GM23338 (cell line): Measurements from ENCODE around the gene C22orf23. TPM values are rescaled to one million over a fixed set of nuclear protein-coding genes. Genes with fewer than 3 reads are reported as not detected.

Source experiments
- ATAC-seq: fragments of 200-7000 bp; cut with Tn5 transposase; 3 replicates; pipeline ENCODE4 v1.9.1; 2020
- DNase-seq: peaks from one replicate; pipeline ENCODE4 v3.0.0-alpha.2; 2015; ENCODE audit warnings: low spot score
- H2AFZ ChIP-seq: fragments of 200-600 bp; sonication (generic); 2 replicates; pipeline ENCODE4 v1.8.0; 2016; ENCODE audit warnings: antibody characterized with exemption, mild to moderate bottlenecking, moderate library complexity
- H3F3A ChIP-seq: fragments of 200-600 bp; sonication (generic); replicated peaks from 2 replicates; pipeline ENCODE4 v1.8.0; 2017; ENCODE audit warnings: antibody characterized with exemption, mixed run types, low read depth
- H3K27ac ChIP-seq: fragments of 200-600 bp; sonication (generic); 2 replicates; pipeline ENCODE4 v1.6.1; 2016; ENCODE audit warnings: low read depth
- H3K27me3 ChIP-seq: fragments of 200-600 bp; sonication (generic); 2 replicates; pipeline ENCODE4 v1.8.0; 2016; ENCODE audit warnings: mild to moderate bottlenecking, mixed run types, moderate library complexity; ENCODE audit not compliant: insufficient read depth
- H3K36me3 ChIP-seq: fragments of 200-600 bp; sonication (generic); 2 replicates; pipeline ENCODE4 v1.8.0; 2016; ENCODE audit warnings: mild to moderate bottlenecking; ENCODE audit not compliant: insufficient read depth
- H3K4me1 ChIP-seq: fragments of 200-600 bp; sonication (generic); 2 replicates; pipeline ENCODE4 v1.8.0; 2016; ENCODE audit warnings: mild to moderate bottlenecking, moderate library complexity; ENCODE audit not compliant: insufficient read depth
- H3K4me2 ChIP-seq: fragments of 200-600 bp; sonication (generic); 2 replicates; pipeline ENCODE4 v1.7.1; 2017; ENCODE audit warnings: mixed run types
- H3K4me3 ChIP-seq: fragments of 200-600 bp; sonication (generic); 2 replicates; pipeline ENCODE4 v1.6.1; 2016; ENCODE audit warnings: mixed run types
- H3K79me2 ChIP-seq: fragments of 200-600 bp; sonication (generic); replicated peaks from 2 replicates; pipeline ENCODE4 v1.8.0; 2017; ENCODE audit warnings: mild to moderate bottlenecking; ENCODE audit not compliant: insufficient read depth
- H3K9me2 ChIP-seq: fragments of 200-600 bp; sonication (generic); 2 replicates; pipeline ENCODE4 v1.8.0; 2017; ENCODE audit not compliant: insufficient read depth
- H4K20me1 ChIP-seq: fragments of 200-600 bp; sonication (generic); replicated peaks from 2 replicates; pipeline ENCODE4 v1.8.0; 2017; ENCODE audit warnings: mild to moderate bottlenecking; ENCODE audit not compliant: insufficient read depth
- H3K27ac Mint-ChIP-seq: 2 replicates; pipeline ENCODE4 v1.8.0; 2020; ENCODE audit warnings: inconsistent platforms, mild to moderate bottlenecking, moderate library complexity, mixed read lengths
- H3K27me3 Mint-ChIP-seq: 3 replicates; pipeline ENCODE4 v1.8.0; 2022; ENCODE audit warnings: low read depth, mild to moderate bottlenecking, moderate library complexity, mixed read lengths, inconsistent platforms; ENCODE audit not compliant: insufficient read depth, poor library complexity
- H3K36me3 Mint-ChIP-seq: 3 replicates; pipeline ENCODE4 v1.8.0; 2021; ENCODE audit warnings: low read depth, mild to moderate bottlenecking, inconsistent platforms, moderate library complexity, mixed read lengths
- H3K4me1 Mint-ChIP-seq: 3 replicates; pipeline ENCODE4 v1.8.0; 2020; ENCODE audit warnings: mild to moderate bottlenecking, inconsistent platforms, mixed read lengths
- H3K4me3 Mint-ChIP-seq: 3 replicates; pipeline ENCODE4 v1.8.0; 2021; ENCODE audit warnings: moderate library complexity, mild to moderate bottlenecking, inconsistent platforms, mixed read lengths
- H3K9me3 Mint-ChIP-seq: 3 replicates; pipeline ENCODE4 v1.8.0; 2020; ENCODE audit warnings: moderate library complexity, mild to moderate bottlenecking, inconsistent platforms, mixed read lengths
- CREB1 ChIP-seq: fragments of 250-450 bp; sonication (Bioruptor Pico); IDR thresholded peaks from 2 replicates; pipeline ENCODE4 v1.5.0; 2020; ENCODE audit warnings: low read depth, mild to moderate bottlenecking, moderate library complexity
- EZH2 ChIP-seq: fragments of 200-600 bp; sonication (generic); IDR thresholded peaks from one replicate; pipeline ENCODE4 v1.8.0; 2017; ENCODE audit warnings: antibody characterized with exemption, mild to moderate bottlenecking, low read depth; ENCODE audit not compliant: unreplicated experiment
- EZH2phosphoT487 ChIP-seq: fragments of 200-600 bp; sonication (generic); IDR thresholded peaks from one replicate; pipeline ENCODE4 v1.8.1; 2018; ENCODE audit warnings: antibody characterized with exemption; ENCODE audit not compliant: unreplicated experiment
- JUNB ChIP-seq: IDR thresholded peaks from one replicate; pipeline ENCODE4 v1.6.1; 2016; ENCODE audit warnings: antibody characterized with exemption; ENCODE audit not compliant: unreplicated experiment
- NANOG ChIP-seq: IDR thresholded peaks from 2 replicates; pipeline ENCODE4 v1.6.1; 2016; ENCODE audit warnings: antibody characterized with exemption, borderline replicate concordance
- POLR2AphosphoS5 ChIP-seq: IDR thresholded peaks from 2 replicates; pipeline ENCODE4 v1.6.1; 2016; ENCODE audit warnings: antibody characterized with exemption, low read depth
- ZNF114 ChIP-seq: fragments of 250-450 bp; sonication (Bioruptor Pico); IDR thresholded peaks from 2 replicates; pipeline ENCODE4 v1.5.0; 2020; ENCODE audit warnings: mild to moderate bottlenecking, moderate library complexity
- ZNF331 ChIP-seq: fragments of 250-450 bp; sonication (Bioruptor Pico); IDR thresholded peaks from 2 replicates; pipeline ENCODE4 v1.5.0; 2020; ENCODE audit warnings: low read depth, mild to moderate bottlenecking, moderate library complexity
- polyA plus RNA-seq: library from polyadenylated mRNA; unstranded; fragments of >200 nt; fragmentation: Nextera tagmentation; extraction: Ambion mirVana; gene quantifications from 2 replicates; pipeline ENCODE4 v1.2.1, GENCODE V29; 2016
- total RNA-seq: library from RNA; depleted of rRNA; stranded (reverse); fragments of >200 nt; shearing (Covaris generic); gene quantifications from 2 replicates; pipeline ENCODE4 v1.2.3, GENCODE V29; 2014
- TF ChIP-seq, protein P1 (sequence below): IDR thresholded peaks from 2 replicates; pipeline ENCODE4 v1.6.1; 2016; ENCODE audit warnings: antibody characterized with exemption
- TF ChIP-seq, protein P2 (sequence below), 2 experiments: fragments of 200-600 bp in 1 of 2; sonication (generic) in 1 of 2; conservative IDR thresholded peaks; 2 replicates each; pipeline versions ENCODE4 v1.5.1 to v1.6.1; 2016 to 2017; ENCODE audit warnings: antibody characterized with exemption in 2 of 2, low read depth in 2 of 2, mild to moderate bottlenecking in 2 of 2, moderate library complexity in 1 of 2
- TF ChIP-seq, protein P3 (sequence below): fragments of 250-450 bp; sonication (Bioruptor Pico); IDR thresholded peaks from 2 replicates; pipeline ENCODE4 v1.5.0; 2020; ENCODE audit warnings: mild to moderate bottlenecking, moderate library complexity

C22orf23 gene
- total and polyA plus RNA-seq, 2 experiments from 2014 or later, result 0.38 TPM; not detected in 1

DNA sequence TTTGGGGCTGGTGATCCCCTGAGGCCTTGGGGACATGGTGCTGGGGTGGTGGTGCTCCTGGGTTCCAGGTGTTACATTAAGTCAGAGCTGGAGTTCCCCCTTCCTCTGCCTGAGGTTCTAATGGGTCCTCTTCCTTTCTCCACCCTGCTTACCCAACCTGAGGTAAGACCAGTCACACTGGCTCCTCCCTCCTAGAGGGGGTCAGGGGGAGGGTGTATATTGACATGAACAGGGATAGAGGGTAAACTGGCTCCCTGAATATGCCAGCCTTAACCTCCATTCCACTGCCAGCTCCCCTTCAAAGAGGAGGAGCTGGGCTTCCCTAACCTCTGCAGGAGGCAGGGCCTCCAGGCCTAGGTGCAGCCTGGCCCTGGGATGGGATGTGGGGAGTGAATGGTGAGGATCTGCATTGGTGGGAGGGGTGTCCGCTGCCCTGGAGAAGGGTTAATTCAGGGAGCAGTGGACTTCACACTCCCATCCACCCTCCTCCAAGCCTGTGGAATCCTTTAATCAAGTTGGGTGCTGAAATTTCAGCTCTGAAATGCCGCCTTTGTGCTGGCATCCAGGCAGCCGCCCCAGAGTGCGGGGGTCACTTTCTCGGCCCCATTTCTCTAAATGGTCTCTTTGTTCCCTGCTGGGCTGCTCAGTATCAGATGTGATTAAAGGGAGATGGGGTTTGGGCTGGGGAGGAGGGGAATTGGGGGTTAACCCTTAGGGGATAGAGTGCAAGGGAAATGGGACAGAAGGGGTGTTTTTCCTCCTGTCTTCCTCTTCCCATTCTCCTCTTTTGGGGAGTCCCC, 15.3 kb upstream of the C22orf23 start (continued):
- TF ChIP-seq, protein P1, sequence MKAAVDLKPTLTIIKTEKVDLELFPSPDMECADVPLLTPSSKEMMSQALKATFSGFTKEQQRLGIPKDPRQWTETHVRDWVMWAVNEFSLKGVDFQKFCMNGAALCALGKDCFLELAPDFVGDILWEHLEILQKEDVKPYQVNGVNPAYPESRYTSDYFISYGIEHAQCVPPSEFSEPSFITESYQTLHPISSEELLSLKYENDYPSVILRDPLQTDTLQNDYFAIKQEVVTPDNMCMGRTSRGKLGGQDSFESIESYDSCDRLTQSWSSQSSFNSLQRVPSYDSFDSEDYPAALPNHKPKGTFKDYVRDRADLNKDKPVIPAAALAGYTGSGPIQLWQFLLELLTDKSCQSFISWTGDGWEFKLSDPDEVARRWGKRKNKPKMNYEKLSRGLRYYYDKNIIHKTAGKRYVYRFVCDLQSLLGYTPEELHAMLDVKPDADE, result no peak
- TF ChIP-seq POLR2AphosphoS5 (no peak), ZNF331 (no peak), EZH2 (no peak), NANOG (no peak)

DNA sequence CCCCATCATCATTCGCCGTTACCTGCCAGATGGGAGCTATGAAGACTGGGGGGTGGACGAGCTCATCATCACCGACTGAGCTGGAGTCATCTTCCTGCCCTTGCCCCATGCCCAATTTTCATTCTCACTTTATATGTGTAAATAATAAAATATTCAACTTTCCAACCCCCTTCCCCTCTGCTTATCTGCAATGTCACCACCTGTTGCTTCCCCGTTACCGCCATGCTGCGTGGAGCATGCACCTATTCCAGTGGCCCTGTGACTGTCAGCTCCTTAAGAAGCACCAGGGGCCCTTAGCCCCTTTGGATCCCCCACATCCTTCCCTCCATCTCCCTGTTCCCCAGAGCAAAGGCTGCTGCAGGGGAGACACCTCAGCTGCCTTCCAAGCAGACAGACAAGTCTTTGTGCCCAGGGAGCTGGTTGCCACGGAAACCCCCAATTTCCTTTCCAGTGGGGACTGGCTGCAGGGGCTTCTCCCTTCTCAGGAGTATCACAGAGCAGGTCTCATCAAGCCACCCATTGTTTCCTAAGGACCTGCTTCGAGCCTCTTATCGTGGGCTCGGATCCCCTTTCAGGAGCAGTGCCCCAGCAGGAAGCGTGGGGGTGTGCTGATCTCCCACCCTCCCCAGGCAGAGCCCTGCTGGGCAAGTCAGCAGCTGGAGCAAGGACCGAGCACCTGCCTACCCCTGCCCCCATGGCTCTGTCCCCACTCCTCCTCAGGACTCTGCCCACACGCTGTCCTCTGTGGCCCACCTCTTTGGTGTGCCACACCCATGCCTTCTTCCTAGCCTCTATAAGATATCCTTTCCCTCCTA, 14.4 kb upstream of the C22orf23 start:
- Mint-ChIP-seq H3K27me3 (peaks cover 18% of the 10 kb centered on the region), H3K9me3 (no peaks in the 10 kb centered on the region; the same call in 2 of the 3 replicates), H3K4me3 (no peak overlapping the region; the same call in 2 of the 3 replicates), H3K27ac (no peak overlapping the region), H3K4me1 (peaks cover 37% of the 10 kb centered on the region), H3K36me3 (peaks cover 41% of the 10 kb centered on the region)
- no peak overlapping the region for H3K4me2 ChIP-seq
- no peak overlapping the region for H3K27ac ChIP-seq
- H4K20me1 ChIP-seq, result peaks cover 23% of the 10 kb centered on the region
- peaks cover 9% of the 10 kb centered on the region; the same call in 1 of the 2 replicates for H3F3A ChIP-seq
- no peak overlapping the region for H2AFZ ChIP-seq
- peaks cover 3% of the 10 kb centered on the region; the same call in 1 of the 2 replicates for H3K36me3 ChIP-seq
- H3K9me2 ChIP-seq, result no peaks in the 10 kb centered on the region
- H3K79me2 ChIP-seq, result peaks cover 5% of the 10 kb centered on the region; the same call in 1 of the 2 replicates
- no peak for ATAC-seq
- no peaks in the 10 kb centered on the region for H3K27me3 ChIP-seq
- no peak overlapping the region for H3K4me3 ChIP-seq
- DNase-seq, result no peak
- H3K4me1 ChIP-seq, result peaks cover 17% of the 10 kb centered on the region
- TF ChIP-seq EZH2 (no peak), JUNB (no peak), CREB1 (CRISPR knock-in tag) (no peak), ZNF114 (CRISPR knock-in tag) (no peak), EZH2phosphoT487 (no peak), ZNF331 (no peak), NANOG (no peak), POLR2AphosphoS5 (no peak)
- TF ChIP-seq, protein P2, sequence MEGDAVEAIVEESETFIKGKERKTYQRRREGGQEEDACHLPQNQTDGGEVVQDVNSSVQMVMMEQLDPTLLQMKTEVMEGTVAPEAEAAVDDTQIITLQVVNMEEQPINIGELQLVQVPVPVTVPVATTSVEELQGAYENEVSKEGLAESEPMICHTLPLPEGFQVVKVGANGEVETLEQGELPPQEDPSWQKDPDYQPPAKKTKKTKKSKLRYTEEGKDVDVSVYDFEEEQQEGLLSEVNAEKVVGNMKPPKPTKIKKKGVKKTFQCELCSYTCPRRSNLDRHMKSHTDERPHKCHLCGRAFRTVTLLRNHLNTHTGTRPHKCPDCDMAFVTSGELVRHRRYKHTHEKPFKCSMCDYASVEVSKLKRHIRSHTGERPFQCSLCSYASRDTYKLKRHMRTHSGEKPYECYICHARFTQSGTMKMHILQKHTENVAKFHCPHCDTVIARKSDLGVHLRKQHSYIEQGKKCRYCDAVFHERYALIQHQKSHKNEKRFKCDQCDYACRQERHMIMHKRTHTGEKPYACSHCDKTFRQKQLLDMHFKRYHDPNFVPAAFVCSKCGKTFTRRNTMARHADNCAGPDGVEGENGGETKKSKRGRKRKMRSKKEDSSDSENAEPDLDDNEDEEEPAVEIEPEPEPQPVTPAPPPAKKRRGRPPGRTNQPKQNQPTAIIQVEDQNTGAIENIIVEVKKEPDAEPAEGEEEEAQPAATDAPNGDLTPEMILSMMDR (conservative IDR thresholded peaks at IDR 0.05; ENCODE audit: low read depth in 2 of 2), result no peak
- TF ChIP-seq, protein P1, result no peak
- TF ChIP-seq, protein P3, sequence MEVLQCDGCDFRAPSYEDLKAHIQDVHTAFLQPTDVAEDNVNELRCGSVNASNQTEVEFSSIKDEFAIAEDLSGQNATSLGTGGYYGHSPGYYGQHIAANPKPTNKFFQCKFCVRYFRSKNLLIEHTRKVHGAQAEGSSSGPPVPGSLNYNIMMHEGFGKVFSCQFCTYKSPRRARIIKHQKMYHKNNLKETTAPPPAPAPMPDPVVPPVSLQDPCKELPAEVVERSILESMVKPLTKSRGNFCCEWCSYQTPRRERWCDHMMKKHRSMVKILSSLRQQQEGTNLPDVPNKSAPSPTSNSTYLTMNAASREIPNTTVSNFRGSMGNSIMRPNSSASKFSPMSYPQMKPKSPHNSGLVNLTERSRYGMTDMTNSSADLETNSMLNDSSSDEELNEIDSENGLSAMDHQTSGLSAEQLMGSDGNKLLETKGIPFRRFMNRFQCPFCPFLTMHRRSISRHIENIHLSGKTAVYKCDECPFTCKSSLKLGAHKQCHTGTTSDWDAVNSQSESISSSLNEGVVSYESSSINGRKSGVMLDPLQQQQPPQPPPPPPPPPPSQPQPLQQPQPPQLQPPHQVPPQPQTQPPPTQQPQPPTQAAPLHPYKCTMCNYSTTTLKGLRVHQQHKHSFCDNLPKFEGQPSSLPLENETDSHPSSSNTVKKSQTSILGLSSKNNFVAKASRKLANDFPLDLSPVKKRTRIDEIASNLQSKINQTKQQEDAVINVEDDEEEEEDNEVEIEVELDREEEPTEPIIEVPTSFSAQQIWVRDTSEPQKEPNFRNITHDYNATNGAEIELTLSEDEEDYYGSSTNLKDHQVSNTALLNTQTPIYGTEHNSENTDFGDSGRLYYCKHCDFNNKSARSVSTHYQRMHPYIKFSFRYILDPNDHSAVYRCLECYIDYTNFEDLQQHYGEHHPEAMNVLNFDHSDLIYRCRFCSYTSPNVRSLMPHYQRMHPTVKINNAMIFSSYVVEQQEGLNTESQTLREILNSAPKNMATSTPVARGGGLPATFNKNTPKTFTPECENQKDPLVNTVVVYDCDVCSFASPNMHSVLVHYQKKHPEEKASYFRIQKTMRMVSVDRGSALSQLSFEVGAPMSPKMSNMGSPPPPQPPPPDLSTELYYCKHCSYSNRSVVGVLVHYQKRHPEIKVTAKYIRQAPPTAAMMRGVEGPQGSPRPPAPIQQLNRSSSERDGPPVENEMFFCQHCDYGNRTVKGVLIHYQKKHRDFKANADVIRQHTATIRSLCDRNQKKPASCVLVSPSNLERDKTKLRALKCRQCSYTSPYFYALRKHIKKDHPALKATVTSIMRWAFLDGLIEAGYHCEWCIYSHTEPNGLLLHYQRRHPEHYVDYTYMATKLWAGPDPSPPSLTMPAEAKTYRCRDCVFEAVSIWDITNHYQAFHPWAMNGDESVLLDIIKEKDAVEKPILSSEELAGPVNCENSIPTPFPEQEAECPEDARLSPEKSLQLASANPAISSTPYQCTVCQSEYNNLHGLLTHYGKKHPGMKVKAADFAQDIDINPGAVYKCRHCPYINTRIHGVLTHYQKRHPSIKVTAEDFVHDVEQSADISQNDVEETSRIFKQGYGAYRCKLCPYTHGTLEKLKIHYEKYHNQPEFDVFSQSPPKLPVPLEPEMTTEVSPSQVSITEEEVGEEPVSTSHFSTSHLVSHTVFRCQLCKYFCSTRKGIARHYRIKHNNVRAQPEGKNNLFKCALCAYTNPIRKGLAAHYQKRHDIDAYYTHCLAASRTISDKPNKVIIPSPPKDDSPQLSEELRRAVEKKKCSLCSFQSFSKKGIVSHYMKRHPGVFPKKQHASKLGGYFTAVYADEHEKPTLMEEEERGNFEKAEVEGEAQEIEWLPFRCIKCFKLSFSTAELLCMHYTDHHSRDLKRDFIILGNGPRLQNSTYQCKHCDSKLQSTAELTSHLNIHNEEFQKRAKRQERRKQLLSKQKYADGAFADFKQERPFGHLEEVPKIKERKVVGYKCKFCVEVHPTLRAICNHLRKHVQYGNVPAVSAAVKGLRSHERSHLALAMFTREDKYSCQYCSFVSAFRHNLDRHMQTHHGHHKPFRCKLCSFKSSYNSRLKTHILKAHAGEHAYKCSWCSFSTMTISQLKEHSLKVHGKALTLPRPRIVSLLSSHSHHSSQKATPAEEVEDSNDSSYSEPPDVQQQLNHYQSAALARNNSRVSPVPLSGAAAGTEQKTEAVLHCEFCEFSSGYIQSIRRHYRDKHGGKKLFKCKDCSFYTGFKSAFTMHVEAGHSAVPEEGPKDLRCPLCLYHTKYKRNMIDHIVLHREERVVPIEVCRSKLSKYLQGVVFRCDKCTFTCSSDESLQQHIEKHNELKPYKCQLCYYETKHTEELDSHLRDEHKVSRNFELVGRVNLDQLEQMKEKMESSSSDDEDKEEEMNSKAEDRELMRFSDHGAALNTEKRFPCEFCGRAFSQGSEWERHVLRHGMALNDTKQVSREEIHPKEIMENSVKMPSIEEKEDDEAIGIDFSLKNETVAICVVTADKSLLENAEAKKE (CRISPR knock-in tag), result no peak
